ENCODE results near the gene PITRM1.

PITRM1 gene

DNA sequence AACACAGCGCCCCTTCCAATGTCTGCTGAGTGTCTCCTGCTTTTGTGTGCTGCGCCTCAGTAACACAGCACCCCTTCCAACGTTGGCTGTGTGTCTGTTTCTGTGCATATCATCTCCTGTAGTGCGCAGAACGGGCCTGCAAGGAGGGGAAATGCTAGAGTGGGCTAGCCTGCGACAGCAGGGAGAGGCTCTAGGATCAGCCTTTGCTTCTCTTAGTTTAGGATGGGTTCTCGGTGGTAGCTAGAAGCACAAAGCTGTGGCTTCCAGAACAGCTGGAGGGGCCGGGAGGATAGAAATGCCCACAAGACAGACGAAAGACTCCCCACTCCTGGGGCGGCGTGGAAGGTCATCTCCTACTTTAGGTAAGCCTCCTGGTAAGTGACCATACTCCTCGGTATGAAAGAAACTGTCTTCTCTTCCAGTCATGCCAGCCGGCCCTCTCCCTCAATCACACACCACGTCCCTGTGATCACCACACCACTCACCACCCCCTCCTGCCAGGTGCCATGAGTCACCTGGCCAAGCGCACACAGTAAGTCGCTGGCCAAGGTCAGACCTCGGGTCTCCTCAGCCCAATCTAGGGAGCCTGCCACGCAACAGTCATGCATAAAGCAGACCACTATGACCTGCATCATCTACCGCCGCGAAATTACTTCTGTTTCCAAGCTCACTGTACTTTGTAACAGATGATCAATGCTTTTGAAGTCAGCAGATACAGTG lies 4.8 kb downstream of the PITRM1 start:
- Histone ChIP-seq H2AFZ (ENCODE audit: low read length) (no peak overlapping the region), H3K4me3 (ENCODE audit: low read length in 2 of 2) (no peak overlapping the region), H3K79me1 (ENCODE audit: low read depth, low read length) (no peaks in the 10 kb centered on the region), H3K4me1 (ENCODE audit: control insufficient read depth in 2 of 2, insufficient read depth in 1 of 2, low read depth in 1 of 2, low read length in 2 of 2) (no peaks in the 10 kb centered on the region), H3K23ac (ENCODE audit: low read depth, low read length, poor library complexity) (no peak overlapping the region), H2BK5ac (ENCODE audit: low read length) (no peak overlapping the region), H3K18ac (ENCODE audit: low read length) (no peak overlapping the region), H3K27me3 (ENCODE audit: control insufficient read depth in 3 of 3, insufficient read depth in 3 of 3, low read depth in 1 of 3, low read length in 3 of 3) (no peaks in the 10 kb centered on the region), H3K27ac (replicated peaks; ENCODE audit: low read length) (no peak overlapping the region), H2BK15ac (ENCODE audit: low read length) (no peak overlapping the region), H2BK120ac (ENCODE audit: low read depth, low read length) (no peak overlapping the region), H3K4me2 (ENCODE audit: insufficient read depth, low read length, poor library complexity, severe bottlenecking) (no peak overlapping the region), H4K91ac (ENCODE audit: low read depth, low read length, poor library complexity) (no peak overlapping the region), H2AK5ac (ENCODE audit: low read depth, low read length) (no peak overlapping the region), H3K9ac (ENCODE audit: low read depth, low read length, poor library complexity) (no peak overlapping the region), H4K8ac (ENCODE audit: low read depth, low read length) (no peak overlapping the region), H2BK12ac (ENCODE audit: low read length) (no peak overlapping the region), H3K36me3 (replicated peaks in 1 of 2; ENCODE audit: control insufficient read depth in 2 of 2, insufficient read depth in 2 of 2, low read length in 2 of 2) (peaks cover 20 to 73% of the 10 kb centered on the region in 2 donors), H3K14ac (ENCODE audit: low read length) (no peak overlapping the region), H3K4ac (ENCODE audit: low read length) (no peak overlapping the region), H3K9me3 (replicated peaks in 1 of 2; ENCODE audit: control insufficient read depth in 2 of 2, insufficient read depth in 1 of 2, low read depth in 1 of 2, low read length in 2 of 2) (no peaks in the 10 kb centered on the region)
- WGBS, 2 donors (ENCODE audit: extremely low coverage in 2 of 2, insufficient read length in 2 of 2, insufficient replicate concordance in 1 of 2) = no CpG with 5 or more reads among the region's 21 CpGs
- DNase-seq (ENCODE audit: low spot score) = no peak

DNA sequence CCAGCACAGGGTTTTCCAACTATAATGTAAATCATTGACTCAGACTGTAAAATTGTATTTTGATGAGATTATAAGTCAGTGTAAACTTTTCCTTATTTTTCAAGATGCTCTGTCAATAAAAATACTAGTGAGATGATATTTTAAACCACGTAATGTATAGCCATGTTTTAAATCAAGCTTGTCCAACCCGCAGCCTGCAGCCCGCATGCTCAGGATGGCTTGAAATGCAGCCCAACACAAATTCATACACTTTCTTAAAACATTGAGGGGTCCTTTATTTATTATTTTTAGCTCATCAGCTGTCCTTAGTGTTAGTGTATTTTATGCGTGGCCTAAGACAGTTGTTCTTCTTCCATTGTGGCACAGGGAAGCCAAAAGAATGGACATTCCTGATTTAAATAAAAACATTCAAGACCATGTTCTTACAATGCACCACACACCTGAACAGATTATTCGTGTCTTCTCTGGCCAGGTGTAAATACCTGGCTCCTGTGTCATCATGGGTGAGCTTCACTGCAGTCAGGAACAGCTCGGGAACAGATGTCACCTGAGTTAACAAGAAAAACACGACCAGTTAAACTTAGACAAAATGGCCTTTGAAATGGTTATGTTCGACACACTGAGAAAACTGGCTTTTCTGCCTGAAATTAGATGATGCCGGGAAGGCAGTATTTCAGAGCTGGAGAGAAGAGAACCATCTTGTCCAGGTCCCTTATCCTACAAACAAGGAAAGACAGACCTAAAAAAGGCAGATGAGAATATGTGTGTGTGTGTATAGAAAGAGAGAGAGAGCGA lies 5.9 kb downstream of the PITRM1 start:
- H4K8ac ChIP-seq (ENCODE audit: low read depth, low read length) = no peak overlapping the region
- no peak overlapping the region for H3K4me2 ChIP-seq (ENCODE audit: insufficient read depth, low read length, poor library complexity, severe bottlenecking)
- H2BK12ac ChIP-seq (ENCODE audit: low read length) = no peak overlapping the region
- no peak overlapping the region for H3K4me3 ChIP-seq (ENCODE audit: low read length in 2 of 2)
- peaks cover 23 to 84% of the 10 kb centered on the region in 2 donors for H3K36me3 ChIP-seq (replicated peaks in 1 of 2; ENCODE audit: control insufficient read depth in 2 of 2, insufficient read depth in 2 of 2, low read length in 2 of 2)
- H3K14ac ChIP-seq (ENCODE audit: low read length) = no peak overlapping the region
- no peak overlapping the region for H3K9ac ChIP-seq (ENCODE audit: low read depth, low read length, poor library complexity)
- H3K27me3 ChIP-seq (ENCODE audit: control insufficient read depth in 3 of 3, insufficient read depth in 3 of 3, low read depth in 1 of 3, low read length in 3 of 3) = no peaks in the 10 kb centered on the region
- H3K4me1 ChIP-seq (ENCODE audit: control insufficient read depth in 2 of 2, insufficient read depth in 1 of 2, low read depth in 1 of 2, low read length in 2 of 2) = no peaks in the 10 kb centered on the region
- no peak overlapping the region for H3K4ac ChIP-seq (ENCODE audit: low read length)
- no peaks in the 10 kb centered on the region for H3K79me1 ChIP-seq (ENCODE audit: low read depth, low read length)
- H3K23ac ChIP-seq (ENCODE audit: low read depth, low read length, poor library complexity) = no peak overlapping the region
- H2BK120ac ChIP-seq (ENCODE audit: low read depth, low read length) = no peak overlapping the region
- no peak overlapping the region for H2BK5ac ChIP-seq (ENCODE audit: low read length)
- H2BK15ac ChIP-seq (ENCODE audit: low read length) = no peak overlapping the region
- no peak overlapping the region for H3K18ac ChIP-seq (ENCODE audit: low read length)
- no peak overlapping the region for H2AK5ac ChIP-seq (ENCODE audit: low read depth, low read length)
- peaks cover 0 to 2% of the 10 kb centered on the region in 2 donors for H3K9me3 ChIP-seq (replicated peaks in 1 of 2; ENCODE audit: control insufficient read depth in 2 of 2, insufficient read depth in 1 of 2, low read depth in 1 of 2, low read length in 2 of 2)
- no peak overlapping the region for H3K27ac ChIP-seq (replicated peaks; ENCODE audit: low read length)
- no CpG with 5 or more reads among the region's 10 CpGs for WGBS, 2 donors (ENCODE audit: extremely low coverage in 2 of 2, insufficient read length in 2 of 2, insufficient replicate concordance in 1 of 2)
- H2AFZ ChIP-seq (ENCODE audit: low read length) = no peak overlapping the region
- DNase-seq (ENCODE audit: low spot score) = no peak
- H4K91ac ChIP-seq (ENCODE audit: low read depth, low read length, poor library complexity) = no peak overlapping the region

DNA sequence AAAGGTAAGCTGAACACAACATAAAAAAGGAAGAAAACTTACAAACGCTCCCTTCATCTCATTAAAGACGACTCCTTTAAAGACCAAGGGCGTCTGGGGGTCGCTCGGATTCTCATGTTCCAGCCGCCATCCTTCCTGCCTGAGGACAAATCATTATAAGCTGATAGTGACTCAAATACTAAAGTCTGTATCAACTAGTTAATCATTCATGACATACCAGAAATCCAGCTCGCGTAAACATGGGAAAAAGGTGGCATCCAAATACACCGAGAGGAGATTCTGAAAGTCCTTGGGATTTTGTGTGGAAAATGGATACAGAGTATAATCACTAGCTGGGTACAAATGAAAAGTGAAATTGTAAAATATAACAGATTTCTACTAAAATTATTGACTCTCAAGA lies 7.4 kb downstream of the PITRM1 start:
- Histone ChIP-seq H3K36me3 (replicated peaks in 1 of 2; ENCODE audit: control insufficient read depth in 2 of 2, insufficient read depth in 2 of 2, low read length in 2 of 2) (peaks cover 23 to 96% of the 10 kb centered on the region in 2 donors), H3K9ac (ENCODE audit: low read depth, low read length, poor library complexity) (no peak overlapping the region)

DNA sequence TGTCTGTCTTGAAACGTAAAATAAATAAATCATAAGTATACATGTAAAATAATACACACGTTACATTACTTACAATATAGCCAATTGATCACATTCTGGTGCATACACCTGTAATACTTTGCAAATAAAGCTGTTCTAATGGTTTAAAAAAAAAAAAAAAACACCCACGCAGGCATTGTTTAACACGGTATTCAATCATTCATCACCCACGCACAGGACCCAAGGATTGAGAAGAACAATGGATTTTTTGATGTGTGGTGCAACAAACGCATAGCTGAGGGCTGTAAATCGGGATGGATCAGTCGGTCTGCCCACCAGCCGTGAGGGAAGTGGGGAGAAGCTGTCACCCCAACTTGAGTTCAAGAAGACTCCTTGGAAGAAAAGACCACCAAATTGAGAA lies 8.7 kb downstream of the PITRM1 start:
- Histone ChIP-seq H2BK15ac (ENCODE audit: low read length) (no peak overlapping the region), H3K9me3 (replicated peaks in 1 of 2; ENCODE audit: control insufficient read depth in 2 of 2, insufficient read depth in 1 of 2, low read depth in 1 of 2, low read length in 2 of 2) (peaks cover 0 to 2% of the 10 kb centered on the region in 2 donors), H3K79me1 (ENCODE audit: low read depth, low read length) (no peaks in the 10 kb centered on the region), H3K9ac (ENCODE audit: low read depth, low read length, poor library complexity) (no peak overlapping the region), H3K27ac (replicated peaks; ENCODE audit: low read length) (no peak overlapping the region), H2AK5ac (ENCODE audit: low read depth, low read length) (no peak overlapping the region), H4K91ac (ENCODE audit: low read depth, low read length, poor library complexity) (no peak overlapping the region), H3K18ac (ENCODE audit: low read length) (no peak overlapping the region), H2AFZ (ENCODE audit: low read length) (no peak overlapping the region), H3K36me3 (replicated peaks in 1 of 2; ENCODE audit: control insufficient read depth in 2 of 2, insufficient read depth in 2 of 2, low read length in 2 of 2) (peaks cover 26 to 97% of the 10 kb centered on the region in 2 donors), H3K23ac (ENCODE audit: low read depth, low read length, poor library complexity) (no peak overlapping the region), H3K4me3 (ENCODE audit: low read length in 2 of 2) (no peak overlapping the region), H2BK120ac (ENCODE audit: low read depth, low read length) (no peak overlapping the region), H2BK12ac (ENCODE audit: low read length) (no peak overlapping the region), H3K4me1 (ENCODE audit: control insufficient read depth in 2 of 2, insufficient read depth in 1 of 2, low read depth in 1 of 2, low read length in 2 of 2) (no peaks in the 10 kb centered on the region), H2BK5ac (ENCODE audit: low read length) (no peak overlapping the region), H4K8ac (ENCODE audit: low read depth, low read length) (no peak overlapping the region), H3K14ac (ENCODE audit: low read length) (no peak overlapping the region), H3K4ac (ENCODE audit: low read length) (no peak overlapping the region), H3K4me2 (ENCODE audit: insufficient read depth, low read length, poor library complexity, severe bottlenecking) (no peak overlapping the region), H3K27me3 (ENCODE audit: control insufficient read depth in 3 of 3, insufficient read depth in 3 of 3, low read depth in 1 of 3, low read length in 3 of 3) (no peaks in the 10 kb centered on the region)
- no peak for DNase-seq (ENCODE audit: low spot score)
- WGBS, 2 donors (ENCODE audit: extremely low coverage in 2 of 2, insufficient read length in 2 of 2, insufficient replicate concordance in 1 of 2) = no CpG with 5 or more reads among the region's 9 CpGs

More for the DNA sequence above, 7.4 kb downstream of the PITRM1 start:
- H2AK5ac ChIP-seq (ENCODE audit: low read depth, low read length) = no peak overlapping the region
- no peak for DNase-seq (ENCODE audit: low spot score)
- no peaks in the 10 kb centered on the region for H3K79me1 ChIP-seq (ENCODE audit: low read depth, low read length)
- H4K91ac ChIP-seq (ENCODE audit: low read depth, low read length, poor library complexity) = no peak overlapping the region
- H3K4me2 ChIP-seq (ENCODE audit: insufficient read depth, low read length, poor library complexity, severe bottlenecking) = no peak overlapping the region
- H2BK12ac ChIP-seq (ENCODE audit: low read length) = no peak overlapping the region
- no peak overlapping the region for H4K8ac ChIP-seq (ENCODE audit: low read depth, low read length)
- H3K9me3 ChIP-seq (replicated peaks in 1 of 2; ENCODE audit: control insufficient read depth in 2 of 2, insufficient read depth in 1 of 2, low read depth in 1 of 2, low read length in 2 of 2) = peaks cover 0 to 2% of the 10 kb centered on the region in 2 donors
- no peak overlapping the region for H3K23ac ChIP-seq (ENCODE audit: low read depth, low read length, poor library complexity)
- H2BK120ac ChIP-seq (ENCODE audit: low read depth, low read length) = no peak overlapping the region
- H2AFZ ChIP-seq (ENCODE audit: low read length) = no peak overlapping the region
- no peak overlapping the region for H3K14ac ChIP-seq (ENCODE audit: low read length)
- H3K18ac ChIP-seq (ENCODE audit: low read length) = no peak overlapping the region
- no peak overlapping the region for H3K4ac ChIP-seq (ENCODE audit: low read length)
- no peak overlapping the region for H2BK5ac ChIP-seq (ENCODE audit: low read length)
- H3K4me3 ChIP-seq (ENCODE audit: low read length in 2 of 2) = no peak overlapping the region
- H2BK15ac ChIP-seq (ENCODE audit: low read length) = no peak overlapping the region
- WGBS, 2 donors (ENCODE audit: extremely low coverage in 2 of 2, insufficient read length in 2 of 2, insufficient replicate concordance in 1 of 2) = no CpG with 5 or more reads among the region's 9 CpGs
- no peaks in the 10 kb centered on the region for H3K4me1 ChIP-seq (ENCODE audit: control insufficient read depth in 2 of 2, insufficient read depth in 1 of 2, low read depth in 1 of 2, low read length in 2 of 2)
- no peaks in the 10 kb centered on the region for H3K27me3 ChIP-seq (ENCODE audit: control insufficient read depth in 3 of 3, insufficient read depth in 3 of 3, low read depth in 1 of 3, low read length in 3 of 3)
- no peak overlapping the region for H3K27ac ChIP-seq (replicated peaks; ENCODE audit: low read length)

All from neuronal stem cell (in vitro differentiated cells).